GM13976 (cell line): ENCODE data around the gene PLBD2.

Experiments used
- DNase-seq: peaks from one replicate; pipeline ENCODE4 v3.0.0; 2012; ENCODE audit warnings: low spot score
- CTCF ChIP-seq: IDR thresholded peaks from 2 replicates; pipeline ENCODE4 v1.5.1; 2012; ENCODE audit warnings: borderline replicate concordance, mild to moderate bottlenecking; ENCODE audit not compliant: insufficient read depth; ENCODE audit errors: extremely low read depth, missing control alignments, control extremely low read depth
- in situ Hi-C: fragments of 300-500 bp; cut with MboI; formaldehyde crosslinking; loops from one replicate; pipeline ENCODE4 v1.12.0; 2022; ENCODE audit warnings: low sequenced_read_pairs, mixed read lengths, inconsistent platforms; ENCODE audit not compliant: unreplicated experiment

The PLBD2 gene

DNA sequence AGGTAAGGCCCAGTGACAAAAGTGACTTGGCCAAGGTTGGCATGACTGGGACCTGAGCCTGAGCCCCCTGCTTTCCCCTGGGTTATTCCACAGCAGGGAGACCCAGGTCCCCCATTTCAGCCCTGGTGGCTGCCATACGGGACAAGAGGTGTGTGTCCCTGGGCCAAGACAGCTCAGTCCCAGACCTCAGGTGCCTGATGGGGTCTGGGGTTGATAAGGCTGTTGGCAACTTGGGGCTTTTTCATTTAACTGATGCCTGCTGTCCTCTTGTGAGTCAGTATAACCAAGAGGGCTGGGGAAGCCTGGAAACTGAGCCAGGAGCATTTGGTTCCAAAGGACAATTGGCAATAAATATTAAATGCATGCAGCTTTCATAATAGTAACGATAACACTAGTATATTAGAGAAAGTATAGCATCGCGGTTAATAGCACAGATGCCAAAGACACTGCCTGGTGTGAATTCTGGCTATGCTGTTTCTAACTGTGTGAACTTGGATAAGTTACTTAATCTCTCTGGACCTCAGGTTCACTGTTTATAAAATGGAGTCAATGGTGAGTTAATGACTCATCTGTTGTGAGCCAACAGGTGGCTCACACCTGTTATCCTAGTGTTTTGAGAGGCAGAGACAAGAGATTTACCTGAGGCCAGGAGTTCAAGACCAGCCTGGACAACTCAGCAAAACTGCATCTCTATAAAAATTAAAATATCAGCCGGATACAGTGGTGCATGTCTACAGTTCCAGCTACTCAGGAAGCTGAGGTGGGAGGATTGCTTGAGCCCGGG, 64.7 kb downstream of the PLBD2 start:
- no peak for TF ChIP-seq CTCF
- in situ Hi-C loops = loop anchor here (10.0 kb wide), 1 partner anchor 228 kb away; no protein-coding TSS in a partner anchor
- no peak for DNase-seq

DNA sequence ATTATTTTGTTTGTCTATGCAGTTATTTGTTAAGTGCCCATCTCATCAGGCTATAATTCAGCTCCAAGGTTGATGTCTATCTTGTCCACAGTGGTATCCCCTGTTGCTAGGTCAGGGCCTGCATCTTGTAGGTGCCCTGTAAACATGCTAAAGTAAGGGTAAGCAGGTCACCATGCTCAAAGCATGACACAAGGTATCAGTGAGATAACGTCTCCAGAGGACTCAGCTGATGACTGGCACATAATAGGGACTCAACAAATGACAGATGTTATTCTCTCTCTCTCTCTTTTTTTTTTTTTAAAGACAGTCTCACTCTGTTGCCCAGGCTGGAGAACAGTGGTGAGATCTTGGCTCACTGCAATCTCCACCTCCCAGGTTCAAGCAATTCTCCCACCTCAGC, 66.1 kb downstream of the PLBD2 start:
- in situ Hi-C loops = loop anchor here (10.0 kb wide), 1 partner anchor 230 kb away; no protein-coding TSS in a partner anchor
- no peak for DNase-seq
- TF ChIP-seq CTCF = no peak

DNA sequence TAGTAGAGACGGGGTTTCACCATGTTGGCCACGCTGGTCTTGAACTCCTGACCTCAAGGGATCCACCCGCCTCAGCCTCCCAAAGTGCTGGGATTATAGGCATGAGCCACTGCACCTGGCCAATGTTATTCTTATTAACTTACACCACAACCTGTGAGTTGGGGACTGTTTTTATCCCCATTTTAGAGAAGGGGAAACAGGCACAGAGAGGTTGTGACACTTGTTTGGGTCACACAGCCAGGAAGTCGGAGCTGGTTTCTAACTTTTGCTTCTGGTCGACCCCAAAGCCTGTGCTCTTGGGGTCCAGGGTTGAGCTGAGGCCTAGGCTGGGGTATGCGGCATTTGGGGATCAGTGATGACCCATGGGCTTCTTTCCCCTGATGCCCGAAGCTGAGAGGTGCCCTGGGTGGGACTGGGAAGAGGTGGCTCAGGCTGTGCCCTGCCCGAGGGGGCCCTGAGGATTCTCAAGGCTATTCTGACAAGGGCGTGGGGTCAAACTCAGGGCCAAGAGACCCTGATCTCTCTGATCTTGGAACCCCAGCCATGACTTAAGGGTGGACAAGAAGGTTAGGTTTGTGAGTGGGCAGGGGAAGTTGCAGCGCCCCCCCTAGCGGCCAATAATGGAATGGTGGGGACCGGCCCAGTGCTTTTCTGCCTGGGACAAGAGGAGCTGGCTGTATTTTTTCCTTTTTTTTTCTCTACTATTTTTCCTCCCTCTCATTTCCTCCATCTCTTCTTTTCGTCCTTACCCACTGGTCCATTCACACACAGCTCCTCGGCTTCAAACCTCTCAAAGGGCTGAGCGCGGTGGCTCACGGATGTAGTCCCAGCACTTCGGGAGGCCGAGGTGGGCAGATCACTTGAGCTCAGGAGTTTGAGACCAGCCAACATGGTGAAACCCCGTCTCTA, 66.8 kb downstream of the PLBD2 start:
- DNase-seq = peak; percentile 81
- peak; percentile 62 for TF ChIP-seq CTCF
- in situ Hi-C loops = loop anchor here (10.0 kb wide), 1 partner anchor 230 kb away; no protein-coding TSS in a partner anchor

DNA sequence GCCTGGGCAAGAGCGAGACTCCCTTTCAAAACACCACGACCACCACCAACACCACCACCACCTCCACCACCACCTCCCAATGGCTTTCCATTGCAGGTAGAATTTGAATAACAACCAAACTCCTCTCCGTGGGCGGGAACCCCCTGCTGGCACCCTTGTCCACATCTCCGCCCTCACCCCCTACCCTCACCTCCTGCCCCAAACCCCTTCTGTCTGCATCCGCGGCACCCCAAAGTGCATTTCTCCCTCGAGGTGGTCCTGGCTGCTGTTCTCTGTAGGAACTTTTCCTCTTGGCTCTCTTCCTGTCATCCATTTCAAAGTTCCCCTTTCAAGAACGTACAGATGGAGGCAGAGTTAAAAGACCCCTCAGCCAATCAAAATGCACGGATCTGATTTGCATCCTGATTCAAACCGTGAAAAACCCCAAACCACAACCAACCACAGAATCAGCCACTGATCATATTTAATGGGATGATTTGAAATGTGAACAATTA, 67.6 kb downstream of the PLBD2 start:
- no peak for TF ChIP-seq CTCF
- in situ Hi-C loops = loop anchor here (10.0 kb wide), 1 partner anchor 231 kb away; no protein-coding TSS in a partner anchor
- peak; percentile 55 for DNase-seq

DNA sequence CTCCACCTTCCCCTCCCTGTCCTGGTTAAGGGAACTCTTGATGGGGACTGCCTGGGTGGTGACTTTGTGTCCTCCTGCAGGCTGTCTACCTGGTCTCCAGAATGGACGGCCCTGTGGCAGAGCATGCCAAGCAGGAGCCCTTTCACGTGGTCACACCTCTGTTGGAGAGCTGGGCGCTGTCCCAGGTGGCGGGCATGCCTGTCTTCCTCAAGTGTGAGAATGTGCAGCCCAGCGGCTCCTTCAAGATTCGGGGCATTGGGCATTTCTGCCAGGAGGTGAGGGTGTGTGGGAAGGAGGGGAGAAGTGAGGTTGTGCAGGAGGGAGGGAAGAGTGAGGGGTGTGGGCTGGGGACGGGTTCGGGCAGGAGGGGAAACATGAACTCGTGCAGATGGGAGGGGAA, 69.5 kb downstream of the PLBD2 start:
- no peak for DNase-seq
- TF ChIP-seq CTCF = no peak
- in situ Hi-C loops = loop anchor here (10.0 kb wide), 1 partner anchor 233 kb away; no protein-coding TSS in a partner anchor

- no peak for TF ChIP-seq CTCF
- no peak for DNase-seq
- in situ Hi-C loops = loop anchor here (10.0 kb wide), 1 partner anchor 234 kb away; no protein-coding TSS in a partner anchor
Measured at GRCh38 chr12:113428482-113428881, 70.1 kb downstream of the PLBD2 start.
